SJSA1 (cell line): Measurements from ENCODE around the gene LNX1. TPM values are rescaled to one million over a fixed set of nuclear protein-coding genes. Genes with fewer than 3 reads are reported as not detected.
A peak's percentile ranks its signal among the peaks of the same experiment; 100 is the strongest.

ENCODE experiments used
- DNase-seq, 2 experiments: peaks; one replicate each; pipeline ENCODE4 v3.0.0-alpha.2; 2015 to 2020; ENCODE audit warnings: low spot score in 2 of 2, low read depth in 1 of 2
- H3K27ac ChIP-seq: fragments of 250-450 bp; sonication (Bioruptor Pico); 2 replicates; pipeline ENCODE4 v1.5.1; 2020; ENCODE audit warnings: mild to moderate bottlenecking, moderate library complexity
- H3K27me3 ChIP-seq: fragments of 250-450 bp; sonication (Bioruptor Pico); replicated peaks from 2 replicates; pipeline ENCODE4 v1.5.1; 2020; ENCODE audit warnings: mild to moderate bottlenecking, moderate library complexity
- H3K36me3 ChIP-seq: fragments of 250-450 bp; sonication (Bioruptor Pico); 2 replicates; pipeline ENCODE4 v1.5.1; 2020; ENCODE audit warnings: mild to moderate bottlenecking
- H3K4me1 ChIP-seq: fragments of 250-450 bp; sonication (Bioruptor Pico); replicated peaks from 2 replicates; pipeline ENCODE4 v1.6.1; 2021; ENCODE audit warnings: mild to moderate bottlenecking
- H3K4me3 ChIP-seq: fragments of 250-450 bp; sonication (Bioruptor Pico); 2 replicates; pipeline ENCODE4 v1.5.1; 2020; ENCODE audit warnings: mild to moderate bottlenecking
- H3K9me3 ChIP-seq: fragments of 250-450 bp; sonication (Bioruptor Pico); replicated peaks from 2 replicates; pipeline ENCODE4 v1.5.1; 2020; ENCODE audit warnings: mild to moderate bottlenecking
- total RNA-seq: library from RNA; depleted of rRNA; stranded (reverse); fragments of >200 nt; shearing (Covaris generic); gene quantifications from 2 replicates; pipeline ENCODE4 v1.2.3, GENCODE V29; 2014

Gene LNX1
- total RNA-seq, 1 experiment from 2014 or later = not detected

DNA sequence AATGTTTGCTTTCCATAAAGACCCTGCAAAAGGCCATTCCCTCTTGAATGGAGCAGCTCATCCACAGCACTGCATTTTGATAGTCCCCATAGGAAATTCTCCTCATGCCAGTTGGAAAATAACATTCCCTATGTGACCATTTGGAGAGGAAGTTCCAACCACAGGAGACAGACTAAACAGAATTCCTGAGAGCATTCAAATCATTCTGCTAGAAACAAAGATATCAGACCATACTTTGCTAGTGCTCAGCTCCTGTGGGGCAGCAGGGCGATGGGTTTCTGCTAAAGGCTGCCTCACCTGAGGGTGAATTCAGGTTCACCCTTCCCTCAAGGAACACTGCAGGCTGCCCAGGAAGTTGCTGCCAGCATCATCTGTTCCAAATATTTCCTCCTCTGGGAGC lies 58.8 kb downstream of the LNX1 start:
- peaks cover 17% of the 10 kb centered on the region for H3K4me1 ChIP-seq
- peak in 1 of 2 experiments; percentile 42 for DNase-seq
- H3K27me3 ChIP-seq = 0 out of 2 replicates have a peak, but pooled peaks cover 3% of the 10 kb centered on the region
- no peak overlapping the region for H3K4me3 ChIP-seq
- no peaks in the 10 kb centered on the region for H3K36me3 ChIP-seq
- no peak overlapping the region for H3K27ac ChIP-seq
- no peaks in the 10 kb centered on the region for H3K9me3 ChIP-seq

GRCh38 chr4:53531585-53532224 lies 59.6 kb downstream of the LNX1 start:
- no peak overlapping the region for H3K4me3 ChIP-seq
- no peaks in the 10 kb centered on the region for H3K9me3 ChIP-seq
- H3K36me3 ChIP-seq = no peaks in the 10 kb centered on the region
- peaks cover 17% of the 10 kb centered on the region for H3K4me1 ChIP-seq
- H3K27ac ChIP-seq = no peak overlapping the region
- H3K27me3 ChIP-seq = 0 out of 2 replicates have a peak, but pooled peaks cover 3% of the 10 kb centered on the region
- no peak for DNase-seq

DNA sequence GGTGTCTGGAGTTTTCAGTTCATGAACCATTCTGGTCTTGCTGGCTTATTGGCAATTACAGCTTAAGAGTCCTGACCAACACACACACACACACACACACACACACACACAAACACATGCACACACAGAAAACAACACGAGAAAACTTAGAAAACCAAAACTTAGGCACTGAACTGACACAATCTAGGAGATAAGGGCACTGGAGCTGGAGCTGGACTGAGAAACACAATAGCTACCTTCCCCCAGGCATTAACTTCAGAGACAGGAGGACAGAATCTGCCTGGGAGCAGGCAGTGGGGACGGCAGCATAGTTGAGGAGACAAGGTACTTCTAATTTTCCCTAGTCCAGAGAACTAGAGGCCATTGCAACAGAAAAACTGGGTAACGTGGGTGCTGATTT lies 62.3 kb downstream of the LNX1 start:
- no peak for DNase-seq
- Histone ChIP-seq H3K27me3 (0 out of 2 replicates have a peak, but pooled peaks cover 3% of the 10 kb centered on the region), H3K4me3 (no peak overlapping the region), H3K27ac (no peak overlapping the region), H3K9me3 (no peaks in the 10 kb centered on the region), H3K4me1 (peaks cover 17% of the 10 kb centered on the region), H3K36me3 (no peaks in the 10 kb centered on the region)

GRCh38 chr4:53527930-53528329 lies 63.4 kb downstream of the LNX1 start:
- 0 out of 2 replicates have a peak, but pooled peaks cover 3% of the 10 kb centered on the region for H3K27me3 ChIP-seq
- H3K4me1 ChIP-seq = peaks cover 14% of the 10 kb centered on the region
- H3K27ac ChIP-seq = no peak overlapping the region
- no peaks in the 10 kb centered on the region for H3K9me3 ChIP-seq
- no peaks in the 10 kb centered on the region for H3K36me3 ChIP-seq
- no peak for DNase-seq
- H3K4me3 ChIP-seq = no peak overlapping the region

GRCh38 chr4:53527326-53527725 lies 64.0 kb downstream of the LNX1 start:
- Histone ChIP-seq H3K36me3 (no peaks in the 10 kb centered on the region), H3K4me1 (peaks cover 9% of the 10 kb centered on the region), H3K4me3 (no peak overlapping the region), H3K27ac (no peak overlapping the region), H3K27me3 (0 out of 2 replicates have a peak, but pooled peaks cover 3% of the 10 kb centered on the region), H3K9me3 (no peaks in the 10 kb centered on the region)
- no peak for DNase-seq

DNA sequence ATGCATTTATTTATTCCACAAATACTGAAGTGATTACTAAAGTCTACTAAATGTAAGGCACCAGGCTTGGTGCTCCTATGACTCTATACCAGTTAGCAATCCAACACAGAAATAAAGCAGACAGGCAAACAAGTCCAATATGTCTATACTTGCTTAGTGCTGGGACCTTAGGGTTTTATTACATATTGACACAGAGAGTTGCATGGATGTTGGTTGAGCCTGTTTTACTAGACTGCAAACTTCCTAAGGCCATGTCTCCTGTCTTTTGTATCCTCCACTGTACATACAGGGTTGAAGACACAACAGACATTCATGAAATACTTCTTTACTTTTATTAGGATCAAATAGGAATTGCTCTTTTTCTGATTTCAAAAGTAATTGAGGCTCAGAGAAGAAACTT lies 69.0 kb downstream of the LNX1 start:
- no peaks in the 10 kb centered on the region for H3K36me3 ChIP-seq
- H3K9me3 ChIP-seq = no peaks in the 10 kb centered on the region
- no peak overlapping the region for H3K4me3 ChIP-seq
- H3K4me1 ChIP-seq = no peaks in the 10 kb centered on the region
- H3K27ac ChIP-seq = no peak overlapping the region
- no peak for DNase-seq
- H3K27me3 ChIP-seq = no peaks in the 10 kb centered on the region

DNA sequence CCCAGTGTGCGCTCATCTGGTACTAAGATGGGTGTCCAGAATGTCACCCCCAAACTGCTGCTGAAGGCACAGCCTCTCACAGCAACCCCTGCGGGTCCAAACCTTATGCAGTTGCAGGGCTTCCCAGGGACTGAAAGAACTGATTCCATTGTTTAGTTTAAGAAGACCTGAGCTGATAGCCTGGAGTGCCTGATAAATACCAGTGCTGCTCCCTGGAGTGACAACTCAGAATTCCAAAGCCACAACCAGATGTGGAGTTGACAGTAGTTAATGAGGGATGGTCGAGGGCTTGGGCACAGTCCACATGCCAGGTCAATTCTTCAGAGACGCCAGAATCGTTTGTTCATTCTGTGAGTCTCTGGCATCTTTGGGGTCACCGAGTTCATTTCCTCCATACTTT lies 71.2 kb downstream of the LNX1 start:
- Histone ChIP-seq H3K4me1 (no peaks in the 10 kb centered on the region), H3K4me3 (no peak overlapping the region), H3K36me3 (no peaks in the 10 kb centered on the region), H3K27ac (no peak overlapping the region), H3K9me3 (no peaks in the 10 kb centered on the region), H3K27me3 (no peaks in the 10 kb centered on the region)
- no peak for DNase-seq

DNA sequence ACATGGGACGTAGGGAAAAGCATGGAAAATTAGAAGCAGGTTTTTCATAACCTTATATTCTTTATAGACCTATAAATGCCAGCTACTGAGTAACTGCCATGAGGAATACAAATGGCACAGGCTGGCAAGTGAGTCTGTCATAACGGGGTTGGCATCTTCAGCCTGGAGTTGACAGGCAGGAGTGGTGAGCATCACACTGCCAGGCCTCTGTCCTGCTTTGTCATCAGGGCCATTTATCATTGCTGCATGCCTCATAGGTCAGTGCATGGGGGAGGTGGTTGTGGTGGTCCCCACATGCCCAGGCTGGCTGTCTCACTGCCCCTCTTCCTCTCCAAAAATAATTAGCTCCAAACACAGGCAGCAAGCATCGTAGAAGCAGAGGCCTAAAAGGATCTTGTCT lies 72.5 kb downstream of the LNX1 start:
- no peaks in the 10 kb centered on the region for H3K27me3 ChIP-seq
- no peaks in the 10 kb centered on the region for H3K9me3 ChIP-seq
- H3K27ac ChIP-seq = no peak overlapping the region
- no peaks in the 10 kb centered on the region for H3K36me3 ChIP-seq
- no peak for DNase-seq
- H3K4me3 ChIP-seq = no peak overlapping the region
- H3K4me1 ChIP-seq = no peaks in the 10 kb centered on the region

GRCh38 chr4:53515076-53515475 lies 76.2 kb downstream of the LNX1 start:
- H3K9me3 ChIP-seq = no peaks in the 10 kb centered on the region
- H3K4me1 ChIP-seq = no peaks in the 10 kb centered on the region
- H3K36me3 ChIP-seq = no peaks in the 10 kb centered on the region
- H3K27ac ChIP-seq = no peak overlapping the region
- no peaks in the 10 kb centered on the region for H3K27me3 ChIP-seq
- DNase-seq = no peak
- no peak overlapping the region for H3K4me3 ChIP-seq

- Histone ChIP-seq H3K4me3 (no peak overlapping the region), H3K27ac (no peak overlapping the region), H3K36me3 (no peaks in the 10 kb centered on the region), H3K9me3 (no peaks in the 10 kb centered on the region), H3K4me1 (no peaks in the 10 kb centered on the region), H3K27me3 (no peaks in the 10 kb centered on the region)
- no peak for DNase-seq
These were observed 76.8 kb downstream of the LNX1 start for GRCh38 chr4:53514509-53514908.

DNA sequence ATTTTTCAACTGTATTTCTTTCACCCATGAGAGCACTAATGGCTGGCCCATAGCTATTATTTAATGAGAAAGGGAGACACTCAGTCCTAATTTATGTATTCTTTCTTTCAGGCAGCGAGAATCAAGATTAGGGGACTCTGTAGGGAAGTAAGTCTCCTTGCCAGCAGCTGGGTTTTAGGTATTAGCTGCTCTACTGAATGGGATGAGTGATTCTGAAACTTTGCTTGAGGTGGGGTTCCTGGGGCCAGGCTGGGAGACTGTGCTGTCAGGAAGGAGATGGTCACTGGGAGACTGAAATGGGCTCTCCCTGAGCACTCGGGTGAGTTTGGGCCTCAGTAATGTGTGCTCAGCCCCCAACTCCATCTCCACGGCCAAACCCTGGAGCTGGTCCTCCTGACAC lies 78.7 kb downstream of the LNX1 start:
- H3K27ac ChIP-seq = no peak overlapping the region
- H3K4me3 ChIP-seq = no peak overlapping the region
- no peaks in the 10 kb centered on the region for H3K9me3 ChIP-seq
- H3K36me3 ChIP-seq = no peaks in the 10 kb centered on the region
- H3K4me1 ChIP-seq = peaks cover 11% of the 10 kb centered on the region
- no peak for DNase-seq
- no peaks in the 10 kb centered on the region for H3K27me3 ChIP-seq

- no peak overlapping the region for H3K4me3 ChIP-seq
- H3K4me1 ChIP-seq = peaks cover 17% of the 10 kb centered on the region
- DNase-seq = no peak
- H3K27me3 ChIP-seq = no peaks in the 10 kb centered on the region
- H3K9me3 ChIP-seq = no peaks in the 10 kb centered on the region
- H3K36me3 ChIP-seq = no peaks in the 10 kb centered on the region
- H3K27ac ChIP-seq = no peak overlapping the region
These were observed 80.3 kb downstream of the LNX1 start for GRCh38 chr4:53511014-53511413.

DNA sequence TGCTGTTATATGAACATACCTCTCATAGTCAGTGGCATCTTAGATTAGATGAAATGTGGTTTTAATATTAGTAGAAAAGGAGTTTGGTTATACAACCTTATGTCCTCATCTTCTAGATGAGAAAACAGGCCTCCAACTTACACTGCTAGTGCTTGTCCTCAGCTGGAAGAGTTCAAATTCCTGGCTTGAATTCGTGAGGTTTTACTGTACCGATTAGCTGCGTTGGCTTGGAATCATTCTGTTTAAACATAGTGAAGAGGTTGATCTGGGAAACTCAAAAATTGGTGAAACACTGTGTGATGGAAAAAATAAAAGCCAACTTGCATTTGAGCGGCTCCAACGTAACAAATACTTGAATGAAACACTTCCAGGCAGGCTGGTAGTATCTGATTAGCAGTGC lies 81.0 kb downstream of the LNX1 start:
- Histone ChIP-seq H3K27me3 (no peaks in the 10 kb centered on the region), H3K9me3 (no peaks in the 10 kb centered on the region), H3K4me1 (peaks cover 17% of the 10 kb centered on the region), H3K4me3 (no peak overlapping the region), H3K27ac (no peak overlapping the region), H3K36me3 (no peaks in the 10 kb centered on the region)
- no peak for DNase-seq

DNA sequence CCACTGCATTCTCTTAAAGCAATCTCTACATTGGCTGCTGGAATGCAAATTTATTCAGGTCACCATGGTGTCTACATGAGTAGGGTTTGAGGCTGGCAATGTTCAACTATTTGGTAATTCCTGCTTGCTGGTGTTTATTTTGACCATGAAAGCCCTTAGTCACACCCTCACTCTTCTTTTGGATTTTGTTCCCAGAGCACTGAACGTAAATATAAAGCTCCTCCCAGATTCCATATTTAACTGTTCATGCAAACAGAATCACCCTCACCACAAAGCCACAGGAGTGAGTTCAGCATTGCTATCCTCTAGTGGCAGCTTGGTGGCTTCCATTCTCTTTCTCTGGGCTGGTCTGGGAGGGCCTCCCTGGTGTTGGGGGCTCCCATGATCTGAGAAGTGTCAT lies 82.8 kb downstream of the LNX1 start:
- Histone ChIP-seq H3K4me1 (peaks cover 17% of the 10 kb centered on the region), H3K4me3 (no peak overlapping the region), H3K9me3 (no peaks in the 10 kb centered on the region), H3K27ac (no peak overlapping the region; the same call in 1 of the 2 replicates), H3K36me3 (no peaks in the 10 kb centered on the region), H3K27me3 (no peaks in the 10 kb centered on the region)
- peak; percentile 47 to 53 for DNase-seq
